Measurements from ENCODE around the gene STMP1.

DNA sequence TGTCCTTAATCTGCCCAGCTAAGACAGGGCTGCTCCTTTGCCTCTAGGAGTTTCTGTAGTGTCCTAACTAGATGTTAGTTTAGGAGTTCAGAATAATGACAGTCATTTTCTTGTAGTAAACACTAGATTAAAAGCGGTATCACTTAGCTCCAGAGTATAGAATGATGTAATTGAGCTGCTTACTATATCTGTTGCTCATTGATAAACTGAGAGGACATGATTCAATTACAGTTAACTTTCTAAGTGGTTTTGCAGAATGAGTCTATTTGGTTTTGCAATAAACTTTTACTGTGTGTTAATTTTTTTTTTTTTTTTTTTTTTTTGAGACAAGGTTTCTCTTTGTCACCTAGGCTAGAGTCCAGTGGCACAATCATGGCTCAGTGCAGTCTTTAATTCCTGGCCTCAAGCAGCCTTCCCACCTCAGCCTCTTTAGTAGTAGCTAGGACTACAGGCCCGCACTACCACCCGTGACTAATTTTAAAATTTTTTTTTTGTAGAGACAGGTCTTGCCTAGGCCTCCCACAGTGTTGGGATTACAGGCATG is 1.8 kb downstream of the STMP1 start:
- TF ChIP-seq, protein P1, sequence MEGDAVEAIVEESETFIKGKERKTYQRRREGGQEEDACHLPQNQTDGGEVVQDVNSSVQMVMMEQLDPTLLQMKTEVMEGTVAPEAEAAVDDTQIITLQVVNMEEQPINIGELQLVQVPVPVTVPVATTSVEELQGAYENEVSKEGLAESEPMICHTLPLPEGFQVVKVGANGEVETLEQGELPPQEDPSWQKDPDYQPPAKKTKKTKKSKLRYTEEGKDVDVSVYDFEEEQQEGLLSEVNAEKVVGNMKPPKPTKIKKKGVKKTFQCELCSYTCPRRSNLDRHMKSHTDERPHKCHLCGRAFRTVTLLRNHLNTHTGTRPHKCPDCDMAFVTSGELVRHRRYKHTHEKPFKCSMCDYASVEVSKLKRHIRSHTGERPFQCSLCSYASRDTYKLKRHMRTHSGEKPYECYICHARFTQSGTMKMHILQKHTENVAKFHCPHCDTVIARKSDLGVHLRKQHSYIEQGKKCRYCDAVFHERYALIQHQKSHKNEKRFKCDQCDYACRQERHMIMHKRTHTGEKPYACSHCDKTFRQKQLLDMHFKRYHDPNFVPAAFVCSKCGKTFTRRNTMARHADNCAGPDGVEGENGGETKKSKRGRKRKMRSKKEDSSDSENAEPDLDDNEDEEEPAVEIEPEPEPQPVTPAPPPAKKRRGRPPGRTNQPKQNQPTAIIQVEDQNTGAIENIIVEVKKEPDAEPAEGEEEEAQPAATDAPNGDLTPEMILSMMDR (IDR thresholded peaks at IDR 0.05) = no peak
- no peak for TF ChIP-seq POLR2A (IDR thresholded peaks at IDR 0.05)

All from lower leg skin (tissue), 3 donors.